Astrocyte (in vitro differentiated cells and primary cell): ENCODE measurements around the gene ZNF528.

Experiments
- EZH2 ChIP-seq: IDR thresholded peaks from 2 replicates; pipeline ENCODE4 v1.6.1; 2012; ENCODE audit warnings: mild to moderate bottlenecking, low read length, inconsistent platforms; ENCODE audit not compliant: insufficient read depth
- TF ChIP-seq, protein P1 (sequence below): IDR thresholded peaks from 2 replicates; pipeline ENCODE4 v1.5.1; 2011; ENCODE audit warnings: low read depth, mild to moderate bottlenecking, inconsistent platforms, low read length, moderate library complexity; ENCODE audit not compliant: insufficient read depth

DNA sequence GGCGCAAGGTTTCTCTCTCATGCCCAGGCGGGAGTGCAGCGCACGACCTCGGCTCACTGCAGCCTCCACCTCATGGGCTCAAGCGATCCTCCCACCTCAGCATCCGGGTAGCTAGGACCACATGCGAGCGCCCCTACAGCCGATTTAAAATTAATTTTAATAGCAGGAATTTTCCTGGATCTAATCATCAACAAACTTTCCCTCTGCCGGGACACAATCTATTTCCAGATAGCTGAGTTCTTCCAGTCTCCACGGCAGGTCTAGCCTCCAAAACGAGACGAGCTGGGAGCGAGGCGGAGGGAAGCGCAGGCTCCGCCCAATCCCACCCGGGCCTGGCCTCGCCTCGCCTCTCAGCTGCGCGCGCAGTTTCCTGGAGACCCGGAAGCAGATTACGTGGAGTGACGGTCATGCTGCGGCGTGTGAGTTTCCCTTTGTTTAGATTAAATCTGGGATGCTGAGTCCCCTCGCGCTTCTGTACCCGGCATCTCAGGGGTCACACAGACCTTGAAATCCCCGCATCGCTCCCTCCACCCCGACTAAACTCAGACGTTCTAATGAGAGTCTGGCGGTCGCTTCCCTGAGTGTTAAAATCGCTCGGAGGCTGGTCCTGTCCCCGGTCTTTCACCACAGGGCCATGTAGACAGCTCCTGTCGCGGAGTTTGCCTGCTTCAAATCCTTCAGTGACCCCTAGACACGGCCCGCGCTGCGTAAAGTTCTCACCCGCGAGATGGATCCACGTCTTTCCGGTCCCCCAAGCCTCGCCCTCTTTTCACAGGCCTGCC, 27.9 kb upstream of the ZNF528 start, which contains the start of gene ZNF880:
- TF ChIP-seq, protein P1, sequence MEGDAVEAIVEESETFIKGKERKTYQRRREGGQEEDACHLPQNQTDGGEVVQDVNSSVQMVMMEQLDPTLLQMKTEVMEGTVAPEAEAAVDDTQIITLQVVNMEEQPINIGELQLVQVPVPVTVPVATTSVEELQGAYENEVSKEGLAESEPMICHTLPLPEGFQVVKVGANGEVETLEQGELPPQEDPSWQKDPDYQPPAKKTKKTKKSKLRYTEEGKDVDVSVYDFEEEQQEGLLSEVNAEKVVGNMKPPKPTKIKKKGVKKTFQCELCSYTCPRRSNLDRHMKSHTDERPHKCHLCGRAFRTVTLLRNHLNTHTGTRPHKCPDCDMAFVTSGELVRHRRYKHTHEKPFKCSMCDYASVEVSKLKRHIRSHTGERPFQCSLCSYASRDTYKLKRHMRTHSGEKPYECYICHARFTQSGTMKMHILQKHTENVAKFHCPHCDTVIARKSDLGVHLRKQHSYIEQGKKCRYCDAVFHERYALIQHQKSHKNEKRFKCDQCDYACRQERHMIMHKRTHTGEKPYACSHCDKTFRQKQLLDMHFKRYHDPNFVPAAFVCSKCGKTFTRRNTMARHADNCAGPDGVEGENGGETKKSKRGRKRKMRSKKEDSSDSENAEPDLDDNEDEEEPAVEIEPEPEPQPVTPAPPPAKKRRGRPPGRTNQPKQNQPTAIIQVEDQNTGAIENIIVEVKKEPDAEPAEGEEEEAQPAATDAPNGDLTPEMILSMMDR, result no peak
- no peak for TF ChIP-seq EZH2
